Epithelial cell of esophagus (primary cell): Measurements from ENCODE around the gene GNAQ.

ENCODE experiments used
- DNase-seq: peaks from one replicate; pipeline ENCODE4 v3.0.0; 2010; ENCODE audit warnings: low read depth
- H3K4me3 ChIP-seq: 2 replicates; pipeline ENCODE4 v1.5.1; 2011; ENCODE audit warnings: mild to moderate bottlenecking, low read length, control low read depth
- TF ChIP-seq, protein P1 (sequence below): IDR thresholded peaks from 2 replicates; pipeline ENCODE4 v1.5.1; 2011; ENCODE audit warnings: low read depth, mild to moderate bottlenecking, low read length, control low read depth, inconsistent platforms; ENCODE audit not compliant: insufficient read depth; ENCODE audit errors: missing control alignments

GNAQ gene

DNA sequence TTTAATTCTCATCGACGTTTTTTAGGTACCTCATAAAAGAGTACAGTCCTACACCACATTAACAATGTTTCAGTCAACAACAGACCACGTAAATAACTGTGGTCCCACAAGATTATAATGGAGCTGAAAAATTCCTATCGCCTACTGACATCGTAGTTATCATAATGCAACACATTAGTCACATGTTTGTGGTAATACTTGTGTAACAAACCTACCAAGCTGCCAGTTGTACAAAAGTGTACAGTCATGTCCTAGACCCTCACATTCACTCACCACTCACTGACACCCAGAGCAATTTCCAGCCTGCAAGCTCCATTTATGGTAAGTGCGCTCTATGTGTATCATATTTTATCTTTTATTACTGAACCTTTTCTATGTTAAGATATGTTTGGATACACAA is 16.8 kb downstream of the GNAQ start:
- DNase-seq = peak; percentile 41
- no peak overlapping the region for H3K4me3 ChIP-seq

DNA sequence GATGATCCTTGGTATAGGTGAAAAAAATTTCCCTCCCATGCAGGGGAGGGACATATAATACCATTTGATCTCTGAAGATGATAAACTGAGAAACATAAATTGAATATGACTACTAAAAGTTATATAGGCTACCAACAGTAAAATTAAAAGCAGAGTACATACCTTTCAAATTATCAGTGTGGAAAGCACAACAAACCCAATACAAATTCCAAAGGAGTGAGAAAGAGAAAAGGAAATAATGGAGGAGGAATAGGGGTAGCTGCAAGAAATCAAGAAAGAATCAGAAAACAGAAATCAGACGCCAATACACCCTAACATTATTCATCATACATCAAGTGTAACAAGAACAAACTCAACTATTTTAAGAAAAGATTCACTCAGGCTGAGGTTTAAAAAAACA is 17.7 kb downstream of the GNAQ start:
- TF ChIP-seq, protein P1, sequence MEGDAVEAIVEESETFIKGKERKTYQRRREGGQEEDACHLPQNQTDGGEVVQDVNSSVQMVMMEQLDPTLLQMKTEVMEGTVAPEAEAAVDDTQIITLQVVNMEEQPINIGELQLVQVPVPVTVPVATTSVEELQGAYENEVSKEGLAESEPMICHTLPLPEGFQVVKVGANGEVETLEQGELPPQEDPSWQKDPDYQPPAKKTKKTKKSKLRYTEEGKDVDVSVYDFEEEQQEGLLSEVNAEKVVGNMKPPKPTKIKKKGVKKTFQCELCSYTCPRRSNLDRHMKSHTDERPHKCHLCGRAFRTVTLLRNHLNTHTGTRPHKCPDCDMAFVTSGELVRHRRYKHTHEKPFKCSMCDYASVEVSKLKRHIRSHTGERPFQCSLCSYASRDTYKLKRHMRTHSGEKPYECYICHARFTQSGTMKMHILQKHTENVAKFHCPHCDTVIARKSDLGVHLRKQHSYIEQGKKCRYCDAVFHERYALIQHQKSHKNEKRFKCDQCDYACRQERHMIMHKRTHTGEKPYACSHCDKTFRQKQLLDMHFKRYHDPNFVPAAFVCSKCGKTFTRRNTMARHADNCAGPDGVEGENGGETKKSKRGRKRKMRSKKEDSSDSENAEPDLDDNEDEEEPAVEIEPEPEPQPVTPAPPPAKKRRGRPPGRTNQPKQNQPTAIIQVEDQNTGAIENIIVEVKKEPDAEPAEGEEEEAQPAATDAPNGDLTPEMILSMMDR = no peak
- no peak for DNase-seq
- H3K4me3 ChIP-seq = no peak overlapping the region

More for the DNA sequence above, 16.8 kb downstream of the GNAQ start:
- TF ChIP-seq, protein P1 = no peak

DNA sequence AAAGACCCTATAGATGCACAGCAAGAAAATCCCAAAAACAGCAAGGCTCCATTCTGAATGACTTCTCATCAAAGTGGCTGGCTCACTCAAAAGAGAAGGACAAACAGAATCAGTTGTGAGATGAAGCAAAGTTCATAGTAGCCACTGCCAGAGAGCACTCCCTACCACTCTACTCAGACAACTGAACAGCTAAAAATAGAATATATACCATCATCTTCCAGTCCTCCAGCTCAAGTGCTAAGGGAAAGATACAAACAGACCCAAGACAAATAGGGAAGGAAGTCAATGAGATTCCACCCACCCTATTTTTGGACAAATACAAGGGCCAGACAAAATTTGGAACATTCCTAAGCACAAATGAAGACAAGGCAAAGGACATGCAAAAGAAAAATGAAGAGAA is 20.6 kb downstream of the GNAQ start:
- TF ChIP-seq, protein P1 = no peak
- DNase-seq = no peak
- no peak overlapping the region for H3K4me3 ChIP-seq

DNA sequence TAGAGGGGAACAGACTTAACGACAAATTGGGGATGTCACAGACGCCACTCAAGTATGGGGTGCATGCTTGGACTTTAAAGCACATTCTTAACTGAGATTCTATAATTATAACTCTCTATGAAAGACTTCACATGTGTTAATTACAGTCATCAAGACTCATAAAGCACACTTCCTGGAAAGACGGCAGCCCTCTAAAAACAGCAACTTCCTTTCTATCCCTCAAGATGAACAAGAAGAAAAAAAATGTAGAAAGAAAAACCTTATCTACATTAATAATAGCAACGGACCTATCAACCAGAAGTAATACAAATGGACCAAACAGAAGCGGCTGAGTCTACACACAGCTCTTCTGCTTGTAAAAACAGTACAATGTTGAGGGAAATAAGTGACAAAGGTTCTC is 21.2 kb downstream of the GNAQ start:
- DNase-seq = no peak
- TF ChIP-seq, protein P1 = no peak
- no peak overlapping the region for H3K4me3 ChIP-seq

DNA sequence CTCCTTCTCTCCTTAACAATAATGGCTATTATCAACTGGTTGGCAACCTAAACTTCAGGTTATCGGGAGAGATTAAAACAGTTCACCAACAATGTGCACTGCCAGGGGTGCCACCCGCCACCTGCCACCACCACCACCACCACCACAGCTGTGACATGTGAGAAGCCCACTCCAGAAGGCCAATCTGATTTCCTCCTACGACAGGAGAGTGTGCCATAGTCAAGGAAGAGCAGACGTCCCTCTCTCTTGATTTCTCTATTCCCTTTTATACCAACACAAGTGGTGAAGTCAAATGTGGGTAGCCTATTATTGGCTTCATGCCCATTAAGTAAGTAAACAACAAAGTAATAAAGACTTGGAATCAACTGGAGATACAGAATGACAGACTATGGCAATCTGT is 22.4 kb downstream of the GNAQ start:
- H3K4me3 ChIP-seq = no peak overlapping the region
- no peak for DNase-seq
- TF ChIP-seq, protein P1 = no peak

DNA sequence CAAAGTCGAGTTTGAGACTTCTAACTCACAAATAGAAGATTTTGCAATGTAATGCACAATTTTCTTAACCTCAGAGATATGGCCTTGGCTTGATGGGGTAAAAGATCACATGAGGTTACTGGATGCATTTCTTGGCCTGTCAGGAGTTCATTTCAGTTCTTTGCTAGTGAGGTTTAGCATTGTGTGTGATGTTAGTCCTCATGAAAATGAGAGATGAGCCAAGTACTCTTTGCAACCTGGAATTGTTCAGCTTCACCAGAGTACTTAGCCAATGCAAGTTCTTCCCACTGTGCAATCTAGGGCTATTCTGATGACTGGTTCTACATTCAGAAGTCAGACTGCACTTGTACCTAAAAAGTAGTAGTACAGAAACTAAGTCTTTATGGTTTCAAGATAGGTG is 24.9 kb downstream of the GNAQ start:
- TF ChIP-seq, protein P1 = no peak
- no peak for DNase-seq
- H3K4me3 ChIP-seq = no peak overlapping the region

DNA sequence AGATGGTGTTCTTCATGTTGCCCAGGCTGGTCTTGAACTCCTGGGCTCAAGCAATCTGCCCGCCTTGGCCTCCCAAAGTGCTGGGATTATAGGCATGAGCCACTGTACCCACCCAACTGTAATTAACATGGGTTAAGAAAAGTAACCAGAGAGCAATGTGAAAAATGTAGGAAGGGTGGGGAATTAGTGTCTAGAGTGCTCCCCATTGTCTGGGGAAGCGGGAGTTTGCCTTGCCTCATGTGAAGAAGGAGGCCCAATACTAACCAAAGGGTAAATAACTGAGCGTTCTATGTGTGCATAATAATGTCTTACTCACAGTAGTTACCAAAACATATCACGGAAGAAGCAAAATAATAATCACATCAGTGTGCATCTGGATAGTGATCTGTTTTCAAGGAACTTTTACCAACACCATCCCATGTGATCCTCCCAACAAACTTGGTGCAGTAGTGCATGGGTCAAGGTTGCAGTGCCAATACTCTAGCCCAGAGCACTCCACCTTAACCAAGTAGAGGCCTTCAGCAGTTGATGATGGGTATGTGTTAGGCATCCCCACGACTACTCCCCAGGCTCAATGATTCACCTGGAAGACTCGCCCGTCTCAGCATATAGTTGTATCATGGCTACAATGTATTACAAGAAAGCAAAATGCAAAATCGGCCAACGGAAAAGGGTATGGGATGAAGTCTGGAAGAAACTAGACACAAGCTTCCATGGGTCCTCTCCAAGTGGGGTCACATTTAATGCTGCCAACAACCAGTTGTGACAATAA is 26.2 kb downstream of the GNAQ start:
- peak; percentile 42 for DNase-seq
- TF ChIP-seq, protein P1 = no peak

More for the DNA sequence above, 26.2 kb downstream of the GNAQ start:
- H3K4me3 ChIP-seq = no peak overlapping the region
